TTC549 (cell line): ENCODE results near the gene TANC2.

ENCODE experiments used
- FAIRE-seq: peaks from 2 replicates; lab custom pipeline; 2012; peaks lifted over from hg19 to GRCh38; lab: Jason Lieb, UNC

The TANC2 gene

DNA sequence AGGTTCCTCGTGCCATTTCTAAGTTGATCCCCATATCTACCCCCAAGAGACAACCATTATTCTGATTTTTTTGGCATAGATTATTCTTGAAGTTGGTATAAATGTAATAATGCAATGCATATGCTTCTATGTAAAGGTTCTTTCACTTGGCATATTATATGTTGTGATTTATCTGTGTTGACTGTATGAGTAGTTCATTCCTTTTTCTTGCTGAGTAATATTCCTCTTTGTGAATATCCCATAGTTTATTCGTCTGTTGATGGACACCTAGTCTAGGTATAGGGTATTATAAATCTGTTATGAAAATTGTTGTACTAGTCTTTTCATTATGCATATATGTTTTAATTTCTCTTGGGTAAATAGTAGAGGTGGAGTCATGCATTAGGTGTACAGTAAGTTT, 36.6 kb downstream of the TANC2 start:
- FAIRE-seq = no peak

DNA sequence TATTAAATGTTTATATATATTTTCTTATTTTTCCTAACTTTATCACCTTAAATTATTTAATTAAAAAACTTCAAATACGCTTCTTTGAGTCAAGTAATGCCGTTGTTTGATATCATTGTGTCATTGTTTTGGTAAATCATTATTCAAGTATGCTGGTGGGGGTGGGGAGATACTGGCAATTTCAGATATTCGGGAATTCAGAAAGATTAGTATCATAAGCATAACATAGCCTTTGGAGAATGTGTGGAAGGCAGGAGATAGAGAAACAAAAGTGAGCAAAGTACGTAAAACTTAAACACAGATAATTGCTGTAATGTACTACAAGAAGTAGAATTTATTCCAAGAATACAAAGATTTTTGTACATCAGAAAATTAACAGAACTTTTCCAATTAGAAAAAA, 49.8 kb downstream of the TANC2 start:
- no peak for FAIRE-seq
